Effector memory CD4-positive, alpha-beta T cell (primary cell): ENCODE measurements around the gene EMP1.

Experiments used
- DNase-seq, 3 donors: peaks; one replicate each; pipeline ENCODE4 v3.0.0-alpha.2; 2020
- H3K27ac ChIP-seq: 2 replicates; pipeline ENCODE4 v1.7.0; 2013; ENCODE audit warnings: mild to moderate bottlenecking, low read length, moderate library complexity; ENCODE audit not compliant: insufficient read depth, poor library complexity, severe bottlenecking
- H3K27me3 ChIP-seq: replicated peaks from 2 replicates; pipeline ENCODE4 v1.7.0; 2013; ENCODE audit warnings: mild to moderate bottlenecking, low read length; ENCODE audit not compliant: insufficient read depth, control insufficient read depth, poor library complexity, severe bottlenecking
- H3K36me3 ChIP-seq: 2 replicates; pipeline ENCODE4 v1.7.0; 2013; ENCODE audit warnings: mild to moderate bottlenecking, low read length, moderate library complexity; ENCODE audit not compliant: control insufficient read depth, insufficient read depth
- H3K4me1 ChIP-seq: 2 replicates; pipeline ENCODE4 v1.7.0; 2013; ENCODE audit warnings: low read length, mild to moderate bottlenecking; ENCODE audit not compliant: control insufficient read depth, insufficient read depth, poor library complexity, severe bottlenecking
- H3K4me3 ChIP-seq: 2 replicates; pipeline ENCODE4 v1.7.0; 2013; ENCODE audit warnings: low read length, low read depth, mild to moderate bottlenecking; ENCODE audit not compliant: insufficient read depth, poor library complexity, severe bottlenecking
- H3K9me3 ChIP-seq: 2 replicates; pipeline ENCODE4 v1.7.0; 2013; ENCODE audit warnings: mild to moderate bottlenecking, low read length, moderate library complexity; ENCODE audit not compliant: control insufficient read depth

EMP1 gene

DNA sequence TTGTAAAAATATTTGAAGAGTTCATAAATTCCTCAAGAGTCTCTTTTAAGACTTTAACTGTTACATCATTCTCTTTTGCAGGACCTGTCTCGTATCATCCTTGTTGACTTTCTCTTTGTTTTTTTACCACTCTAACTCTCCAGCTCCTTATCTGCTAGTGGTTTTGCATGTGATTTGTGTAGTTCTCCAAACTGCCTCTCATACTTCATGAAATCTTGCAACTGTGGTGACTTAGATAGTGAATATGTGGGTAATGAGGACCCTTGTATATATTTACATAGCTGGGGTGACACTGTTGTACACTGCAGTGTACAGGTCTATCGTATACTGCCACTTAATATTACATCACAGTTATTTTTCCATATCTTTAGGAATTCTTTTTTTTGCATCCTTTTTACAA, 40.2 kb upstream of the EMP1 start:
- no peaks in the 10 kb centered on the region for H3K27me3 ChIP-seq
- H3K9me3 ChIP-seq = no peaks in the 10 kb centered on the region
- H3K4me3 ChIP-seq = no peak overlapping the region
- H3K27ac ChIP-seq = no peak overlapping the region
- no peaks in the 10 kb centered on the region for H3K36me3 ChIP-seq
- no peaks in the 10 kb centered on the region for H3K4me1 ChIP-seq
- DNase-seq = no peak

DNA sequence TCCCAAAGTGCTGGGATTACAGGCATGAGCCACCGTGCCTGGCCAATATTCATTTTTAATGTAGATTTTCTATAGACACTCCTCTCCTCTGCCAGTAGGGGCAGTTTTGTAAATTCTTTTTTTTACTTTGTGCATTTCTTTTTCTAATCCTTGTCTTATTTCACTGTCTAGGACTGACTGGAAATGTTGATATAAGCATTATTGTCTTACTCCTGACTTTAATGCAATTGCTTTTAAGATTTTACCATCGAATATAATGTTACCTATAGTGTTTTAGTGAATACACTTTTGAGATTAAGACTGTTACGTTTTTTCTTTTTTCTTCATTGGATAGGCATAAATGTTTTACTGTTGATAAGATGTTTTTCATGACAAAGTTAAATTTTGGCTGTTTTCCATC, 35.4 kb upstream of the EMP1 start:
- no peak overlapping the region for H3K4me3 ChIP-seq
- H3K27me3 ChIP-seq = no peaks in the 10 kb centered on the region
- no peaks in the 10 kb centered on the region for H3K9me3 ChIP-seq
- H3K27ac ChIP-seq = no peak overlapping the region
- H3K4me1 ChIP-seq = peaks cover 14% of the 10 kb centered on the region
- no peak for DNase-seq
- no peaks in the 10 kb centered on the region for H3K36me3 ChIP-seq

DNA sequence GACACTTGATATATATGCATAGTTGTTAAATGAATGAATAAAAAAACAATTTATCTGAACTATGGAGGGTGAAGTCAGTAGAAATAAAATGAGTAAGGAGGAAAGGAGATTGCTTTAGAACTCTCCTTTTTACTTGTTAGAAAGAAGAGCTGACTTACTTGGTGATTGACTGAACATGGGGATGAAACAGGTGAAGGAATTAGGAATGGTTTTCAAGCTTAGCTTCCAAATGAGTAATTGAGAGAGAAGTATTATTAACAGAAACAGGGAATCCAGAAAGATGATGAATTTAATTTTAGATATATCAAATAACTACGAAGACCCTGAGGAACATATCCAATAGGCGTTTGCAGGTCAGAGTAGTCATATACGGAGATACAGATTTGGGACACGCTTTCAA, 33.6 kb upstream of the EMP1 start:
- no peaks in the 10 kb centered on the region for H3K27me3 ChIP-seq
- no peak overlapping the region for H3K4me3 ChIP-seq
- H3K9me3 ChIP-seq = no peaks in the 10 kb centered on the region
- no peaks in the 10 kb centered on the region for H3K36me3 ChIP-seq
- peaks cover 20% of the 10 kb centered on the region for H3K4me1 ChIP-seq
- H3K27ac ChIP-seq = no peak overlapping the region
- no peak for DNase-seq

DNA sequence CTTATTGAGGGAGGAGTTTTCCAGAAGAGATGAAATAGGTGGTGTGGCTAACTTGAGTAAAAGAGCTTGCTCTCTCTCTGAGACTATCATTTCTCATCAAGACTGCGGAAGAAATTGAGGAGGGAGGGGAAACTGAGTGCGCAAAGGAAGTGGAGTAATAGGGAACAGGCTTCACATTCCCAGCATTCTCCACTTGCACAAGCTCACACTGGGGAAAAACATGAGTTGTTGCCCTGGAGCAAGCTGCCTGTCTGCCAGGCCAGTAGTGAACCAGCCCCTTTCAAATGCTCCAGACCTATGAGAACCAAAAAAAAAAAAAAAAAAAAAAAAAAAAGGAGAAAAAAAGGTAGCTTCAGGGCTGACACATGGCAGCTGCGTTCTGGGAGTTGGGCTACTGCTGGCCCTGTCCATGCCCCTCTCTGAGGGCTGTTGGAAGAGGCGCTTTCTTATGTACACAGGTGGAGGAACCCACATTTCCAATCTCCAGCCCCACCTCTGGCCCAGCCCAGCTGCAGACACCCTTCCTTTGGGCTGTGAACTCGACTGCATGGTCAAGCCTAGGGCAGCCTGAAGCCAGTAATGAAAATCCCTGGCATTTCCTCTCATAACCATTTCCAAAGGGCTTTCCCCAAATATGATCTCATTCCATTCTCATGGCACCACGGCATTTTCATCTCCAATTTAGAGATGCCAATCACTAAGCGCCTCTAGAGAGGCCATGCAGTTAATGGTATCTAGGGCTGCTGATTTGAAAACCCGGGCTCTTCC, 32.5 kb upstream of the EMP1 start:
- no peak overlapping the region for H3K27ac ChIP-seq
- no peak overlapping the region for H3K4me3 ChIP-seq
- no peaks in the 10 kb centered on the region for H3K36me3 ChIP-seq
- no peaks in the 10 kb centered on the region for H3K9me3 ChIP-seq
- no peak for DNase-seq
- H3K4me1 ChIP-seq = peaks cover 20% of the 10 kb centered on the region
- no peaks in the 10 kb centered on the region for H3K27me3 ChIP-seq

DNA sequence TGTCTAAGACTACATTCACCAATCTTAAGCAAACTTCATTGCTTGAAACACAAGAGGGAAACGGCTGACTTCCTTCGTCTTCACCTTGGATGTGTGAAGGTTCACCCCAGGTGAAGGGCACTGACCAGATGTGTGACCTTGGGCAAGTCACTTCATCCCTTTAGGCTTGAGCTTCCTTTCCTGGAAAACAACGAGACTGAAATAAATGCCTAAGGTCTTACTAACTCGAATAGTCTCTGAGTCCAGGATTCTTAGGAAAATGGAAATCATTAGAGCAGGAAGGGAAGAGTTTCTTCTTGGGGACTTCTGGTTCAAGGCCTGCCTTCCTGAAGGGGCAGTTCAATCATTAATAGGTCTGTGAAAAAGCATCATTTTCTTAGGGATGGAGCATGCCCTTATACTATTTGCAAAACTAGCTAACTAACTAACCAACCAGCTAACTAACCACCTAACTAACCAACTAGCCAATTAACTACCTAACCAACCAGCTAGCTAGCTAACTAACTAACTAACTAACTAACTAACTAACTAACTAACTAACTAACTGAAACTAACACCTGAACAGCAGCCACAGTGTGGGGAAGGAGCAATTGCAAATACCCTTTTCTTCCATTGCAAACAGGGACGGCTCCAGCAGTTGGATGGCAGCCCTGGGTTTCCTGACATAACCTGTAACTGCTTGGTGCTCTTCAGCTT, 31.5 kb upstream of the EMP1 start:
- Histone ChIP-seq H3K9me3 (no peaks in the 10 kb centered on the region), H3K27me3 (no peaks in the 10 kb centered on the region), H3K4me3 (peak overlapping the region; percentile 3), H3K27ac (no peak overlapping the region), H3K36me3 (no peaks in the 10 kb centered on the region), H3K4me1 (peaks cover 20% of the 10 kb centered on the region)
- DNase-seq = no peak

DNA sequence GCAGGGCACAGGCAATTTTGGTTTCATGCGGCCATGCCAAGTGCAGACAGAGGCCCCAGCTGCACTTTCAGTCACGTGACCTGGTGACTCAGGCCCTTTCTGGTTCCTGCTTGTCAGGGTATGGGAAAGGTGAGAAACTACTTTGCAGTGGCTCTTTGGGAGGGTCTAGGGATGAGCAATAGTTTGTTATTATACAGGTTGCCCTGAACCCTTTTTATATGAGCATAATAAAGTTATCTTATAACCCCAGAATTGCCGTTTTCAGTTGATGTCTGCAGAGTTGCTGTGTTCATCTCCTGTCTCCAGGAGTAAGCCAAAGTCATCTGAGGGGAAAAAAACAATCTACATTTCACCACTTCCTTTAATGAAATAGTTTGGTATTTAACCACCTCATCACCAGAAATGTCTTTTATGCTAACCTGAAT, 30.9 kb upstream of the EMP1 start:
- peak; percentile 17 to 56 (median 33) for DNase-seq
- Histone ChIP-seq H3K27ac (no peak overlapping the region), H3K4me3 (peak overlapping the region; percentile 3)

DNA sequence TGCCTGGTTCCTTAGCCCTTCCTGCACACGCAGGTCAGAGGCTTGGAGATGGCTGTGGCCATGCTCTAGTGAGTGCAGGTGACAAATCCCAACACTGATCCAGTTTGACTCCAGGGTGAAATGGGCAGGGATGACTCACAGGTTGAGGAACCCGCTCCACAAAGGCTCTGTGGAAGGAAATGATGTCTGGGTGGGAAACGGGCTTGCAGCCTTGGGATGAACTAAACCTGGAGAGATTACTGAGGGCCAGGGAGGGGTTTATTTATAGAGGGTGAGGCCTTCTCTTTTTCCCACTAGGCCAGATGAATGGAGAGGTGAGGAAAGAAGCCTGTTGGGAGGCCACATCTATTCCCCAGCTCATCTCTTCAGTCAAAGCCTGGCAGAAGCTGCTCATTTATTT, 29.3 kb upstream of the EMP1 start:
- Histone ChIP-seq H3K4me3 (no peak overlapping the region), H3K27me3 (no peaks in the 10 kb centered on the region), H3K9me3 (no peaks in the 10 kb centered on the region), H3K27ac (no peak overlapping the region), H3K4me1 (peaks cover 20% of the 10 kb centered on the region), H3K36me3 (no peaks in the 10 kb centered on the region)
- DNase-seq = no peak

More for the DNA sequence above, 30.9 kb upstream of the EMP1 start:
- Histone ChIP-seq H3K27me3 (no peaks in the 10 kb centered on the region), H3K4me1 (peaks cover 20% of the 10 kb centered on the region), H3K36me3 (no peaks in the 10 kb centered on the region), H3K9me3 (no peaks in the 10 kb centered on the region)

DNA sequence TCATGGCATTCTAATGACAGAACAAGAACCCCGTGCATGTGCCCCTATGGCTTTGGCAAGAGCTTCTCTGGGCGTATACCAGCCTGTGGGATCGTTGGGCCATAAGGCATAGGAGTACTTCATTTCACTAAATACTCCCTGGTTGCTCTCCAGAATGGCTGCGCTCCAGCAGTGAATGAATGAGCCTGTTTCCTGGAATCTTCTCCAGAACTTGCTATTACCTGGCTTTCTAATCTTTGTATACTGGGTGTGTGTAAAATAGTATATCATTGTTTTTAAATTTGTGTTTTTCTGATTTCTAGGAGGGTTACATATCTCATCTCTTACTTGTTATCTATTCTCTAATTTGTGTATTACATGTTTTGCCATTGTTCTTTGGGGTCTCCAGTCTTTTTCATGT, 28.6 kb upstream of the EMP1 start:
- H3K36me3 ChIP-seq = no peaks in the 10 kb centered on the region
- H3K27ac ChIP-seq = no peak overlapping the region
- peaks cover 20% of the 10 kb centered on the region for H3K4me1 ChIP-seq
- H3K27me3 ChIP-seq = no peaks in the 10 kb centered on the region
- H3K4me3 ChIP-seq = no peak overlapping the region
- DNase-seq = no peak
- no peaks in the 10 kb centered on the region for H3K9me3 ChIP-seq

DNA sequence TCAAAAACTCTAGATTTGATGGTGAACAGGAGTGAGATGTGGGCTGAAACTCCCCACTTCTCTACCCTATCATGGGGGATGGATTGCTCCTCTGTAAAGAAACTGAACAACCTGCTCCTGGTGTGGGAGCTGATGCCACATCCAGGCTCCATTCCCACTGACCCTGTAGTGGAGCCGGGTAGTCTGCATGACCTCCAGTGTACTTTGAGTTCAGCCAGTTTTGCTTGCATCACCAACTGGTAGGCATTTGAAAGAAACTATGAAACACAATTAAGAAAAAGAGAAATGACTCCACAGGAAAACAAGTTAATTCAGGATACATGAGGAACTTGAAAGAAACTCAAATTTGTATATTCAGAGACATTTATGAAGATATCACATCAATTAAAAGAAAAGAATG, 27.3 kb upstream of the EMP1 start:
- H3K36me3 ChIP-seq = no peaks in the 10 kb centered on the region
- H3K4me1 ChIP-seq = peaks cover 20% of the 10 kb centered on the region
- no peaks in the 10 kb centered on the region for H3K27me3 ChIP-seq
- H3K4me3 ChIP-seq = no peak overlapping the region
- H3K9me3 ChIP-seq = no peaks in the 10 kb centered on the region
- no peak for DNase-seq
- no peak overlapping the region for H3K27ac ChIP-seq

DNA sequence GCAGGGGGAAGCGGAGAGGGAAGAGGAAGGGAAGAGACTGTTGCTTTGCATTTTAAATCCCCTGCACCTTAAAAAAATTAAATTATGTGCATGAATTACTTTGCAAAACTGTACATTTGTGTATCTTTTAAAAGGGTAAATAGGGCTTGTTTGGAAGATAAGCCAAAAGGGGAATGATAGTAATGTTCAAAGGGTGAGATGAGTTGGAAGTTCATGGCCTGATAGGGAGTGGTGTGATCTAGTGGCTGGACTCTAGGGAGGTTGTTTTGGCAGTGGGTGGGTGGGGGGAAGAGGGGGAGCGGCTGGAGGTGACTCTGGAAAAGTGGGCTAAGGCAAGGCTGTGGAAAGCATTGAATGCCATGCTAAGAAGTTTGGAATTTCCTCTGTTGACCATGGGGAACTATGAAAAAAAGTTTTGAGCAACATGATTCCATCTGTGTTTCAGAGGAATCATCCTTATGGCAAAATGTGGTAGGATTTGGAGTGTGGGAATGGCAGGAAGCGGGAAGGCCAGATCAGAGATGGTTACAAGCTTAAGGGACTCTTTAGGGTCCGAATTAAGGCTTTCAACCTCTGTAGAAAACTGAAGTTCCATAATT, 25.5 kb upstream of the EMP1 start:
- no peaks in the 10 kb centered on the region for H3K27me3 ChIP-seq

More for the DNA sequence above, 25.5 kb upstream of the EMP1 start:
- no peaks in the 10 kb centered on the region for H3K36me3 ChIP-seq
- DNase-seq = no peak
- no peak overlapping the region for H3K27ac ChIP-seq
- no peaks in the 10 kb centered on the region for H3K9me3 ChIP-seq
- H3K4me1 ChIP-seq = peaks cover 7% of the 10 kb centered on the region
- H3K4me3 ChIP-seq = no peak overlapping the region
